ENCODE measurements around the gene DNAH14. TPM values are rescaled to one million over a fixed set of nuclear protein-coding genes. Genes with fewer than 3 reads are reported as not detected.

The DNAH14 gene
- total RNA-seq, 1 experiment from 2014 or later: 39.7 TPM

GRCh38 chr1:225428881-225429455, 499.5 kb downstream of the DNAH14 start:
- Mint-ChIP-seq H3K9me3 (peaks cover 16 to 17% of the 10 kb centered on the region in 2 experiments), H3K27ac (peak overlapping the region; percentile 7 to 95 (median 89); a peak in 3 of 7 replicates), H3K36me3 (ENCODE audit: insufficient read depth in 1 of 3, low read depth in 3 of 3) (peaks cover 2 to 10% (median 5%) of the 10 kb centered on the region in 3 experiments; a peak in 6 of 7 replicates), H3K27me3 (ENCODE audit: low read depth) (peaks cover 25% of the 10 kb centered on the region), H3K4me3 (peak overlapping the region; percentile 89 to 90), H3K4me1 (peaks cover 38 to 42% of the 10 kb centered on the region in 2 experiments)
- no peak overlapping the region for H4K5ac ChIP-seq (ENCODE audit: insufficient read length, low read depth, low read length)
- peak overlapping the region; percentile 92; the same call in 1 of the 2 replicates for H3K14ac ChIP-seq (ENCODE audit: insufficient read depth, low read length)
- H2BK12ac ChIP-seq (ENCODE audit: insufficient read length, low read depth, low read length): no peak overlapping the region
- H4K8ac ChIP-seq (replicated peaks; ENCODE audit: insufficient read length, low read depth, low read length): no peak overlapping the region
- peaks cover 16% of the 10 kb centered on the region for H3K23me2 ChIP-seq (ENCODE audit: insufficient read length, low read depth, low read length, poor library complexity, severe bottlenecking)
- H3T11ph ChIP-seq (ENCODE audit: low read length): no peak overlapping the region
- peaks cover 2% of the 10 kb centered on the region for H3K79me1 ChIP-seq (ENCODE audit: insufficient read depth, low read depth, low read length, poor library complexity, severe bottlenecking)
- H2AK5ac ChIP-seq (ENCODE audit: insufficient read length, low read length): no peak overlapping the region
- no peaks in the 10 kb centered on the region for H3K9me3 ChIP-seq (ENCODE audit: control insufficient read depth, low read depth, low read length)
- H2BK20ac ChIP-seq (ENCODE audit: low read depth, low read length, poor library complexity, severe bottlenecking): no peak overlapping the region
- no peak overlapping the region for H2AFZ ChIP-seq (ENCODE audit: low read length)
- no peak overlapping the region for H2BK5ac ChIP-seq (ENCODE audit: insufficient read length, low read length)
- H3K4me1 ChIP-seq (ENCODE audit: insufficient read depth, low read length): peaks cover 11% of the 10 kb centered on the region; the same call in 1 of the 2 replicates
- no peak for TF ChIP-seq CTCF (conservative IDR thresholded peaks at IDR 0.05)
- H3K56ac ChIP-seq (ENCODE audit: insufficient read length, low read depth, low read length): no peak overlapping the region
- peak overlapping the region; percentile 79 for H3K9ac ChIP-seq (ENCODE audit: extremely low read depth, insufficient read length, low read length)
- H3K23ac ChIP-seq (ENCODE audit: insufficient read length, low read depth, low read length): no peak overlapping the region
- no peak overlapping the region for H2BK120ac ChIP-seq (ENCODE audit: low read depth, low read length, poor library complexity, severe bottlenecking)
- no CpG with 5 or more reads among the region's 7 CpGs for WGBS (ENCODE audit: extremely low coverage, insufficient read length, low lambda C conversion rate)
- no peak for DNase-seq
- H3K4me2 ChIP-seq (ENCODE audit: insufficient read depth, insufficient read length, low read length): peak overlapping the region; percentile 82
- no peak overlapping the region for H3K4ac ChIP-seq (ENCODE audit: low read depth, low read length)
- H3K27ac ChIP-seq (ENCODE audit: insufficient read length, low read depth, low read length): peak overlapping the region; percentile 31
- H4K91ac ChIP-seq (ENCODE audit: insufficient read length, low read depth, low read length): no peak overlapping the region
- no peaks in the 10 kb centered on the region for H4K20me1 ChIP-seq (ENCODE audit: control insufficient read depth, insufficient read depth, insufficient read length)
- H3K18ac ChIP-seq (ENCODE audit: insufficient read length, low read depth, low read length): peak overlapping the region; percentile 92
- peaks cover 26% of the 10 kb centered on the region; the same call in 1 of the 2 replicates for H3K79me2 ChIP-seq (ENCODE audit: insufficient read depth, low read length)
- no peak overlapping the region for H2BK15ac ChIP-seq (ENCODE audit: low read depth, low read length)
- no peaks in the 10 kb centered on the region for H3K27me3 ChIP-seq (ENCODE audit: insufficient read depth, low read length)
